ENCODE data around the gene TFDP1. TPM values are rescaled to one million over a fixed set of nuclear protein-coding genes. Genes with fewer than 3 reads are reported as not detected.

The TFDP1 gene
- total RNA-seq, 1 experiment from 2014 or later = 31.4 TPM

GRCh38 chr13:113664751-113665596, 80.4 kb downstream of the TFDP1 start:
- no peak for DNase-seq
- no peaks in the 10 kb centered on the region for H3K36me3 Mint-ChIP-seq (ENCODE audit: insufficient read depth, unreplicated experiment)
- intact Hi-C loops (cut with micrococcal nuclease; ENCODE audit: unreplicated experiment) = no loop called here
- TF ChIP-seq, protein P1, sequence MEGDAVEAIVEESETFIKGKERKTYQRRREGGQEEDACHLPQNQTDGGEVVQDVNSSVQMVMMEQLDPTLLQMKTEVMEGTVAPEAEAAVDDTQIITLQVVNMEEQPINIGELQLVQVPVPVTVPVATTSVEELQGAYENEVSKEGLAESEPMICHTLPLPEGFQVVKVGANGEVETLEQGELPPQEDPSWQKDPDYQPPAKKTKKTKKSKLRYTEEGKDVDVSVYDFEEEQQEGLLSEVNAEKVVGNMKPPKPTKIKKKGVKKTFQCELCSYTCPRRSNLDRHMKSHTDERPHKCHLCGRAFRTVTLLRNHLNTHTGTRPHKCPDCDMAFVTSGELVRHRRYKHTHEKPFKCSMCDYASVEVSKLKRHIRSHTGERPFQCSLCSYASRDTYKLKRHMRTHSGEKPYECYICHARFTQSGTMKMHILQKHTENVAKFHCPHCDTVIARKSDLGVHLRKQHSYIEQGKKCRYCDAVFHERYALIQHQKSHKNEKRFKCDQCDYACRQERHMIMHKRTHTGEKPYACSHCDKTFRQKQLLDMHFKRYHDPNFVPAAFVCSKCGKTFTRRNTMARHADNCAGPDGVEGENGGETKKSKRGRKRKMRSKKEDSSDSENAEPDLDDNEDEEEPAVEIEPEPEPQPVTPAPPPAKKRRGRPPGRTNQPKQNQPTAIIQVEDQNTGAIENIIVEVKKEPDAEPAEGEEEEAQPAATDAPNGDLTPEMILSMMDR (IDR thresholded peaks at IDR 0.05; ENCODE audit: unreplicated experiment) = no peak
- H3K4me1 Mint-ChIP-seq (ENCODE audit: low read depth, unreplicated experiment) = no peaks in the 10 kb centered on the region
- CTCF ChIA-PET = no interaction called here
- no TSS peak for BruUV-seq (replicated peaks)
- peaks cover 12% of the 10 kb centered on the region for H3K27me3 Mint-ChIP-seq (ENCODE audit: unreplicated experiment)
- H3K9me3 Mint-ChIP-seq (ENCODE audit: low read depth, unreplicated experiment) = peaks cover 5% of the 10 kb centered on the region
- H3K27ac Mint-ChIP-seq (ENCODE audit: unreplicated experiment) = no peak overlapping the region
- no peak overlapping the region for H3K4me3 Mint-ChIP-seq (ENCODE audit: low read depth, unreplicated experiment)

DNA sequence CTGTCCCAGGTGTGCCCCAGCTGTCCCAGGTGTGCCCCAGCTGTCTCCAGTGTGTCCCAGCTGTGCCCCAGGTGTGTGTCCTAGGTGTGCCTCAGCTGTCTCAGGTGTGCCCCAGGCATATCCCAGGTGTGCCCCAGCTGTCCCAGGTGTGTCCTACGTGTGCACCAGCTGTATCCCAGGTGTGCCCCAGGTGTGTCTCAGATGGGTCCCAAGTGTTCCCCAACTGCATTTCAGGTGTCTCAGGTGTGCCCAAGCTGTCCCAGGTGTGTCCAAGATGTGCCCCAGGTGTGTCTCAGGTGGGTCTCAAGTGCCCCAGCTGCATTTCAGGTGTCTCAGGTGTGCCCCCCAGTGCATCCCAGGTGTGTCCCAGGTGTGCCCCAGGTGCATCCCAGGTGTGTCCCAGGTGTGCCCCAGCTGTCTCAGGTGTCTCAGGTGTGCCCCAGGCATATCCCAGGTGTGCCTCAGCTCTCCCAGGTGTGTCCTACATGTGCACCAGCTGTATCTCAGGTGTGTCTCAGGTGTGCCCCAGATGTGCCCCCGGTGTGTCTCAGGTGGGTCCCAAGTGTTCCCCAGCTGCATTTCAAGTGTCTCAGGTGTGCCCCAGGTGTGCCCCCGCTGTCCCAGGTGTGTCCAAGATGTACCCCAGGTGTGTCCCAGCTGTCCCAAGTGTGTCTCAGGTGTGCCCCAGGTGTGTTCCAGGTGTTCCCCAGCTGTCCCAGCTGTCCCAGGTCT, 81.2 kb downstream of the TFDP1 start:
- CTCF ChIA-PET = no interaction called here
- BruUV-seq (replicated peaks) = no TSS peak
- peaks cover 12% of the 10 kb centered on the region for H3K27me3 Mint-ChIP-seq (ENCODE audit: unreplicated experiment)
- no peak for DNase-seq
- H3K27ac Mint-ChIP-seq (ENCODE audit: unreplicated experiment) = no peak overlapping the region
- peaks cover 5% of the 10 kb centered on the region for H3K9me3 Mint-ChIP-seq (ENCODE audit: low read depth, unreplicated experiment)
- no peak overlapping the region for H3K4me3 Mint-ChIP-seq (ENCODE audit: low read depth, unreplicated experiment)
- TF ChIP-seq, protein P1 (IDR thresholded peaks at IDR 0.05; ENCODE audit: unreplicated experiment) = no peak
- intact Hi-C loops (cut with micrococcal nuclease; ENCODE audit: unreplicated experiment) = no loop called here
- H3K4me1 Mint-ChIP-seq (ENCODE audit: low read depth, unreplicated experiment) = no peaks in the 10 kb centered on the region
- no peaks in the 10 kb centered on the region for H3K36me3 Mint-ChIP-seq (ENCODE audit: insufficient read depth, unreplicated experiment)

GRCh38 chr13:113666329-113666670, 81.7 kb downstream of the TFDP1 start:
- Mint-ChIP-seq H3K27me3 (ENCODE audit: unreplicated experiment) (peaks cover 12% of the 10 kb centered on the region), H3K4me1 (ENCODE audit: low read depth, unreplicated experiment) (no peaks in the 10 kb centered on the region), H3K36me3 (ENCODE audit: insufficient read depth, unreplicated experiment) (no peaks in the 10 kb centered on the region), H3K27ac (ENCODE audit: unreplicated experiment) (no peak overlapping the region), H3K9me3 (ENCODE audit: low read depth, unreplicated experiment) (peaks cover 2% of the 10 kb centered on the region), H3K4me3 (ENCODE audit: low read depth, unreplicated experiment) (no peak overlapping the region)
- no peak for DNase-seq
- TF ChIP-seq, protein P1 (IDR thresholded peaks at IDR 0.05; ENCODE audit: unreplicated experiment) = no peak
- no TSS peak for BruUV-seq (replicated peaks)
- CTCF ChIA-PET = no interaction called here
- intact Hi-C loops (cut with micrococcal nuclease; ENCODE audit: unreplicated experiment) = no loop called here

GRCh38 chr13:113666951-113667701, 82.6 kb downstream of the TFDP1 start, which contains the start of gene GRK1:
Gene GRK1, plus strand, starts transcription at chr13:113667219. Its CDS starts 168 bp downstream, at chr13:113667387.
- no peak for DNase-seq
- Mint-ChIP-seq H3K4me1 (ENCODE audit: low read depth, unreplicated experiment) (no peaks in the 10 kb centered on the region), H3K9me3 (ENCODE audit: low read depth, unreplicated experiment) (peaks cover 2% of the 10 kb centered on the region), H3K4me3 (ENCODE audit: low read depth, unreplicated experiment) (no peak within 1 kb of the TSS), H3K27me3 (ENCODE audit: unreplicated experiment) (peaks cover 12% of the 10 kb centered on the region), H3K27ac (ENCODE audit: unreplicated experiment) (no peak within 1 kb of the TSS), H3K36me3 (ENCODE audit: insufficient read depth, unreplicated experiment) (no peaks in the 10 kb centered on the region)
- CTCF ChIA-PET = no interaction called here
- intact Hi-C loops (cut with micrococcal nuclease; ENCODE audit: unreplicated experiment) = no loop called here
- no TSS peak for BruUV-seq (replicated peaks)
- TF ChIP-seq, protein P1 (IDR thresholded peaks at IDR 0.05; ENCODE audit: unreplicated experiment) = no peak

All from Calu3 (cell line).